Epidermal melanocyte (primary cell): ENCODE data around the gene SLC7A4.

Source experiments
- DNase-seq: peaks from one replicate; pipeline ENCODE4 v3.0.0; 2011; ENCODE audit warnings: low spot score; ENCODE audit not compliant: insufficient read length

SLC7A4 gene

GRCh38 chr22:21000207-21000986 lies 32.0 kb downstream of the SLC7A4 start:
- DNase-seq, result no peak

DNA sequence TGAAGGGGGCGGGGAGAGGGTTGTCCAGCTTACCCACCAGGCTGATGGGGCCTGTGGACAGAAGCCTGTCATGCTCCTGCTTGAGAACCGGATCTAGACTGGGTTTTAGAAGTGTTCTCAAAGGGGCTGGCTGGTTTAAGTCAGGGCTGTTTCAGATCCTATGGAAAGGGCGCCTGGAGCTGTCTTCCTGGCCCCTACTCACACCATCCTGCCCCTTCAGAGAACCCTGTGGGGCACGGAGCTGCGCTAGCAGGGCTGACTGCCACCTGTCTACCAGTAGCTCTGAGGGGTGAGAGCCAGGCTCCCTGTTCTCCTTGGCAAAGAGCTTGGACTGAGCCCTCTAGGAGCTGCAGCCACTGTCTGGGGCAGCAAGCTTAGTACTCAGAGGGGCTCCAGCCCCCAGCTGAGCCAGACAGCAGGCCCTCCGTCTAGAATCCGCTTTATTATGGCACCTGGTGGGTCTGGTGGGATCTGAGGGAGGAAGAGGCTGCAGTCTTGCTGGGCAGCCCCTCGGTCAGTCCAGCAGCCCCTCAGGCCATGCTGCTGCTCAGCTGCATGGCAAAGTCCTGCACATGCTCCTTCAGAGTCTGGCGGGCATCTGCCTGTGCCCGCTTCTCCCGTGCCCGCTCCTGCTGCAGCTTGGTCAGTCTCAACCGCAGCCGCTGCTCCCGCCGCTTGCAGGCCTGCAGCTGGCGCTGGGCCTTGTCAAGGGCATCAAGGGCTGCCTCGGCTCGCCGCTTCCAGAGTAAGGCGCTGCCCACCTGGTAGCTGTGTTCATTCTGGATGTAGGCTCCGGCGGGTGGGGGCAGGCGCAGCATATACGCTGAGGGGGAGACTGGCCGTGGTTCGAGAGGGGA lies 32.8 kb downstream of the SLC7A4 start:
- DNase-seq, result no peak

DNA sequence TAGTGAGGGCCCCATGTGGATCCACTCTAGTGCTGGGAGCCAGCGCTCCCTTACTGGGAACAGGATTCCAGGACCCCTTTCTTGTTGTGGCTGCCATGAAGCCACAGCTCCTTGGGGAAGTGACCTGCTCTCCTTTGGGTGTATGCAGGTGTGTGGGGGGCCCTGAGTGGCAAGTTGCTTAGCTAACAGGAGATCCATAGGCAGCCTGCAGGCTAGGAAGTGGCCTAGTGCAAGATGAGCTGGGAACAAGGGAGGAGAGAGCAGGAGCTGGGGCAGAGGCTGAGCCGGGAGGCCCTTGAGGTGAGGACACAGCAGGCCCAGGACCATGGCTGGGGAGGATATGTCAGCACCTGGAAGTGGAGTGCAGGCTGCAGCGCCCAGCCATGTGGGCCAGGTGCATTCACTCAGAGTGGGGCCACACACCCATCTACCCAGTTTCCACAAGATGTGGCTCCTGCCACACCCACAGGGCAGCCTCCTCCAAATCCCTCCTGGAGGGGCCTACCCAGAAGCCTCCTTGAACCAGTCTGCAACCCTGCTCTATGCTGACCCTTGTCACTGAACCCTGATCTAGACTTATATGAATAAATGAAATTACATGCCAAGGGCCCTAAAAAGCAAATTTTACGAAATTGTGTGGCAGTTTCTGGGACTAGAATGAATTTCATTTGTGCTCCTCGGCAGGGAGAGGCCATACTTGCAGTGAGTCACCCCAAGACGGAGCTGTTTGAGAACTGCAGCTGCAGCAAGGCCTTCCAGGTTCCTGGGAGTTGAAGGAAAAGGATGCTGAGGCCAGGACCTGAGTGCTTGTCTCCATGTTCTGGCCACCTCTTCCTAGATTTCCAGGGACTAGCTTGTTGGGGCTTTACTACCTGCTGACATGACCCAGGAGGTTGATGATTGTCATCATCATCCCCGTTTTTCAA lies 33.7 kb downstream of the SLC7A4 start:
- no peak for DNase-seq

- no peak for DNase-seq
These were observed 34.7 kb downstream of the SLC7A4 start for GRCh38 chr22:20997536-20998257.

GRCh38 chr22:20996598-20997535 lies 35.5 kb downstream of the SLC7A4 start:
- no peak for DNase-seq

GRCh38 chr22:20996031-20996410 lies 36.3 kb downstream of the SLC7A4 start:
- no peak for DNase-seq

DNA sequence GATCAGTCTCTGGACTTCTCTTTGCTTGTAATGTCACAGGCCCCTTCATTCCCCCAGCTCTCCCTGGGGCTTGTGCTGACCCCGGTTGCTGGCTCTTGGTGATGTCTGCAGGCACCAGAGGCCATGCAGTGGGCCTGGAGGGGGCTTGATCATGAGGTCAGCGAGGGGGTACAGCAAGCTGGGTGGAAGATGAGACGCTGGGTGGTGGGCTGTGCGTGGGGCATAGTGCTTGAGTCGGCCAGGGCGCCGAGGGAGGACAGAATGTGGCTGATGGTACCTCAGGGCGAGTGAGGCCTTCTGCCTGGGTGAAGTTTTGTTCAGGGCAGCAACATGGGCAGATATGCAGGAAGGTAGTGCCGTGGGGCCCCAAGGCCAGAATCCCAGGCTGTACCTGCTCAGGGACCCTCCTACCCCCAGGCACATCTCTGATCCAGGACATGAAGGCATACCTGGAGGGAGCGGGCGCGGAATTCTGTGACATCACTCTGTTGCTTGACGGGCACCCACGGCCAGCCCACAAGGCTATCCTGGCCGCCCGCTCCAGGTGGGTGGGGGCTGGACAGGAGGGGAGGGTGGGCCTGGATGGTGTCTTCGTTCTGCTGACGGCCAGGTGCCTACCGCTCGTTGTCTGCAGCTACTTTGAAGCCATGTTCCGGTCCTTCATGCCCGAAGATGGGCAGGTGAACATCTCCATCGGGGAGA lies 36.9 kb downstream of the SLC7A4 start:
- no peak for DNase-seq

- no peak for DNase-seq
These were observed 37.5 kb downstream of the SLC7A4 start for GRCh38 chr22:20994902-20995241.

- no peak for DNase-seq
These were observed 38.0 kb downstream of the SLC7A4 start for GRCh38 chr22:20994128-20994901.

DNA sequence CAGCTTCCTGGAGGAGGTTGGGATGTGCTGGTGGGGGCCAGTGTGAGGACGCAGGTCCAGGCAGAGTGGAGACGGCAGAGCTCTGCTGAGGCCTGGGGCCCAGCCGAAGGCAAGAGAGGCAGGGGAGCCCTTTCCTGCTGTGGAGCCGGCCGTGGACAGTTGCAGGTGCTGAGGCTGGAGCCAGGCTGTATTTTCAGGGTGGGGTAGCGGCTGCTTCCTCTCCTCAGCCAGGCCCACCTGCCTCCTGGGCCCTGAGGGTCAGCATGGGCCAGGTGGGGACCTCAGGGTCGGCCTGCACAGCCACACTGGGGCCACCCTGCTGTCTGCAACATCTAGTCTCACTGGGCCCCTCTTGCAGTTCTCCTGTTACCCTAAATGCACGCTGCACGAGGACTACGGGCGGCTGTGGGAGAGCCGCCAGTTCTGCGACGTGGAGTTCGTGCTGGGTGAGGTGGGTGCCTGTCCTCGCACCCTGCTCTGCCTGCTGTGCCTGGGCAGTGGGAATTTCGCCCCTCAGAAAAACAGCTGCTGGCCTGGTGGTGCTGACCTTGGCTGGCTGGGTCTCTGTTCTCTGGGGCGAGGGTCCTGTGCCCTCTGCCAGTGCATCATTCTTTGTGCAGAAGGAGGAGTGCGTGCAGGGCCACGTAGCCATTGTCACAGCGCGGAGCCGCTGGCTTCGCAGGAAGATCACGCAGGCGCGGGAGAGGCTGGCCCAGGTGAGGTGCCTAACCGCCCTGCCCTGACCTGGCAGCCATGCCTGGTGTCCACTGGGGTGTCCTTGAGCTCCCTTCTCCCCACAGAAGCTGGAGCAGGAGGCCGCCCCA lies 38.8 kb downstream of the SLC7A4 start:
- no peak for DNase-seq

DNA sequence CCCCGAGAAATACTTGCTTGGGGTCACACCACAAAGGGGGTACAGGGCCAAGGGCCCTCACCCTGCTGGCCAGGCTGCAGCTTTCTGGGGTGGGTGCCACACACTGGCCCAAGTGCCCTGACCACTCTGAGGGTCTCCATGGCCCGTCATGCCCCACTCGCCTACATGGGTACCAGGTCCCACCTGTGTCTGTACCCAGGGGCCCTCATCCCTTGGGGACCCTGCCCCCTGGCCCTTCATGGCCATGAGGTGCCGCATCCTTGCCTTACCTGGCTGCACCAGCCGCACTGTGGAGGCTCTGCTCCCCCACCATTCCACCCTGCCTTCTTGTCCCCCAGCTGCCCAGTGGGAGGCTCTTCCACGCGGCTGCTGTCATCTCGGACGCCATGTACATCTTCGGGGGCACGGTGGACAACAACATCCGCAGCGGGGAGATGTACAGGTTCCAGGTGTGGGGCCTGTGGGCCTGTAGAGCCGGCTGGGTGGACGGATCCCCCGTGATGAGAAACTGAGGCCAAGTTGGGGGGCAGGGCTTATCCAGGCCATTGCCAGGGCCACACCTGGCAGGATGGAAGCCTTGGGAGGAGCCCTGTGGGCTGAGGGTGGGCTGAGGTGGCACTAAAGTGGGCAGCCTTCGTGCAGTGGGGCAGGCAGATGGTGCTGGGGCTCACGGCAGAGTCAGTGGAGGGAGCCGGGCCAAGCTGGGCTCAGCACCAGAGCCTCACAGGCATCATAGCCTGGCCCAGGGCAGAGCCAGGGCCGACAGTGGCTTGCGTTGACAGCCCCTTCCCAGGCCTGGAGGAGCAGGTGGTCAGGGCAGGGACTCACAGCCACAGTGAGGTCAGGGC lies 39.7 kb downstream of the SLC7A4 start:
- no peak for DNase-seq

DNA sequence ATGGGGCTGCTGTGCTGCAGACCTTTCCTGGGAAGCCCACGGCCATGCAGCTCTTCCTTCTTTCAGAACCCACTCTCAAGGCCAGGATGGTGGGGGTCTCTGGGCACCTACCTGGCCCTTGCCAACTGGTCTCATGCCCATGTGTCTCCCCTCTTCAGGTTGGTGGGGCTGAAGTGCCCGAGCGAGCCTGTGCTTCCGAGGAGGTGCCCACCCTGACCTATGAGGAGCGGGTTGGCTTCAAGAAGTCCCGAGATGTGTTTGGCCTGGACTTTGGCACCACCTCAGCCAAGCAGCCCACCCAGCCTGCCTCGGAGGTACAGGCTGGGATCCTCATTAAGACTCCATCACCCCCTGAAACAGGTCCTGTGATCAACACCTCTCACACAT lies 40.3 kb downstream of the SLC7A4 start:
- no peak for DNase-seq

DNA sequence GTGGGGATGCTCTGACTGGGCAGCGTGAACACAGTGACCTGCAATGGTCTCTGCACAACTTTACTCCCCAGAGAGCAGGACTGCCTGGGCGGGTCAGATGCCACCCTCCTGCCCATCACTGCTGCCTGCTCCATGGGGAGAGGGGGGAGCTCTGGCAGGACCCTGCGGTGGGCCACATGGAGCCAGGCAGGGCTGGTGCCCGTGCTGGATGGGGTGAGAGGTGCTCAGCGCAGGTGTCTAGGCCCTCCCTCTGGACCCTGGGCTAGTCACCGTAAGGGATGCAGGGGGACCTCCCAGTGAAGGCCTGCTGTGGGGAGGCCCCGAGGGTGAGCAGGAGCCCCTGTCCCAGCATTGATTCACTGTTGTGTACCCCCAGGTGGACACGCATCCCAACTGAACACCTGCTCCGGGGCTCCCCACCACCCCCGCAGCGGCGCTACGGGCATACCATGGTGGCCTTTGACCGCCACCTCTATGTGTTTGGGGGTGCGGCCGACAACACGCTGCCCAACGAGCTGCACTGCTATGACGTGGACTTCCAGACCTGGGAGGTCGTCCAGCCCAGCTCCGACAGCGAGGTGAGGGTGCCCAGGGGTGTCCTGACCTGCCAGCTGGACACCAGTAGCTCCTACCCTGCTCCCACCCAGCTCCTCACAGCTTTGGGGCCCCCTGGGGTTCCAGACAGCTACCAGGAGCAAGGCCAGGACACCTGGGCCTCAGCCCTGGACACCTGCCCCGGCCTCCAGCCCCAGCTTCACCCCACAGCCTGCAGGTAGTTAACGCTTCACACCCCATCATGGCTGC lies 40.9 kb downstream of the SLC7A4 start:
- DNase-seq, result no peak

- DNase-seq, result no peak
These were observed 41.9 kb downstream of the SLC7A4 start for GRCh38 chr22:20990184-20991180.
